Epithelial cell of proximal tubule (primary cell): ENCODE results near the gene FBXL3. TPM values are rescaled to one million over a fixed set of nuclear protein-coding genes. Genes with fewer than 3 reads are reported as not detected.
"Not testable (repeated sequence)": the region's sequence is repeated elsewhere in the genome, so short reads cannot be mapped to it uniquely, and the experiment has no call there.

ENCODE experiments used
- DNase-seq: peaks from one replicate; pipeline ENCODE4 v3.0.0-alpha.2; 2011; ENCODE audit warnings: low read depth
- H3K4me3 ChIP-seq: 2 replicates; pipeline ENCODE4 v1.5.1; 2011; ENCODE audit warnings: low read depth, mild to moderate bottlenecking, low read length
- total RNA-seq: library from RNA; depleted of rRNA; stranded (reverse); fragments of >200 nt; gene quantifications from 2 replicates; pipeline ENCODE4 v1.2.3, GENCODE V29; 2015
- TF ChIP-seq, protein P1 (sequence below): conservative IDR thresholded peaks from 2 replicates; pipeline ENCODE4 v1.5.1; 2012; ENCODE audit warnings: low read depth, mild to moderate bottlenecking, low read length

FBXL3 gene
- total RNA-seq, 1 donor from 2014 or later = 32.2 TPM

DNA sequence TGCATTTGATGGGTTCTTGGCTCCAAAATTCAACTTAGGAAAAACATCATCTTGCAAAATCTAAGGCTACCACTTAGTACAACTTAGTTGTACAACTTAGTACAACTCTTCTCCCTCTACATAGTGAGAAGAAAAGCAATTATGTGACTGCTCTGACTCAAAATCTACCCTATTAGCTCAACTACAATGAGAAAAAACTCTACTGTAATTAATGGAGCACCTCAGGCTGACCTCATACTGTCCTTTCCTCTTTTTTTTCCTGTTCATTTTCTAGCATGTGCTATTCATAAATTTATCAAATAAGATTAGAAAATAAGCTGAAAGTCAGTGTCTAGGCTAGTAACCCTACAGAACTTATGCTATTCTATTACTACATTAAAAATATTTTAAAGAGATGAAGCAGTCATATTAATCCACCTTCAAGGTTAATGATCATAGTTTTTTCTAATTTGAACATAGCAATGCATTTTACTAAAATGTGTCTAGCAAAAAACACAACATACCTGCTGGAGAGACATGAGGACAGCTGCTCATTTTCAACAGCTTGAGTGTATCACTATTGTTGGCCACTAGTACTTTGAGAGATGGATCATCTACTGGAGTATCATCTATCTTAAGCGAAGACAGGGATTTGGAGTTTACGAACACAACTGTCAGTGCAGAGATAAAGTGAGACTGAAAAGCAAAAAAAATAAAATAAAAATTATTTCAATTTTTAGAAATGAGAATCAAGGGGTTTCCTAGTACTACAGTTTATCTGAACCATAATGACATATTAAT, 11.9 kb downstream of the FBXL3 start:
- TF ChIP-seq, protein P1, sequence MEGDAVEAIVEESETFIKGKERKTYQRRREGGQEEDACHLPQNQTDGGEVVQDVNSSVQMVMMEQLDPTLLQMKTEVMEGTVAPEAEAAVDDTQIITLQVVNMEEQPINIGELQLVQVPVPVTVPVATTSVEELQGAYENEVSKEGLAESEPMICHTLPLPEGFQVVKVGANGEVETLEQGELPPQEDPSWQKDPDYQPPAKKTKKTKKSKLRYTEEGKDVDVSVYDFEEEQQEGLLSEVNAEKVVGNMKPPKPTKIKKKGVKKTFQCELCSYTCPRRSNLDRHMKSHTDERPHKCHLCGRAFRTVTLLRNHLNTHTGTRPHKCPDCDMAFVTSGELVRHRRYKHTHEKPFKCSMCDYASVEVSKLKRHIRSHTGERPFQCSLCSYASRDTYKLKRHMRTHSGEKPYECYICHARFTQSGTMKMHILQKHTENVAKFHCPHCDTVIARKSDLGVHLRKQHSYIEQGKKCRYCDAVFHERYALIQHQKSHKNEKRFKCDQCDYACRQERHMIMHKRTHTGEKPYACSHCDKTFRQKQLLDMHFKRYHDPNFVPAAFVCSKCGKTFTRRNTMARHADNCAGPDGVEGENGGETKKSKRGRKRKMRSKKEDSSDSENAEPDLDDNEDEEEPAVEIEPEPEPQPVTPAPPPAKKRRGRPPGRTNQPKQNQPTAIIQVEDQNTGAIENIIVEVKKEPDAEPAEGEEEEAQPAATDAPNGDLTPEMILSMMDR = no peak
- no peak overlapping the region for H3K4me3 ChIP-seq
- DNase-seq = no peak

DNA sequence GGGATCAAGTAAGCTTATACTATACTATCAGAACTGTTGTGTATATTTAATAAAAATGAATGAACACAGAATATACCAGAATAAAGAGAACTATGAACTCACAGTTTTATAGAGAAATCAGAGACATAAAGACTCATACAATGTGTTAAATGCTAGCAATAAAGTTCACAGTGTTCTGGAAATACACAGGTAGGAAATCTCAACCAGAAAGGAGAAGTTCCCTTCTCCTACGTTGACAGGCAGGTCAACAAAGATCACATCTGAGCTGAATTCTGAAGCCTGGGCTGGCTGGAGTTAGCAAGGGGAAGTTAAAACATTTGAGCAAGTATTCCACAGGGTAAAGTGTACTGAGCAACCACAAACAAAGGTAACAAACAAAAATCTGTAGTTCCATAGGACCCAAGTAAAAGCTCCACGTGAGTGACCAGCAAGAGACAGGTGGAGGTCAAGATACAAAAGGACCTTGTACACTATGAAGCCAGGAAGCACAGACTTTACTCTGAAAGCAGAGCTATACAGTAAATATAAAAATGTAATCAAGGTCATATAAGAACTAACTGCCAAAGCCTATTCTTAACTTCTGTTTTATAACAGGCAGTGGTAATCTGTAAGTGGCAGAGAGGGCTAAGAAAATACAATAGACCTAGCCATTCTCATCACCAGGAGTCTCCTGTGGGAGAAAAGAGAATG, 13.0 kb downstream of the FBXL3 start:
- TF ChIP-seq, protein P1 = no peak
- no peak for DNase-seq
- no peak overlapping the region for H3K4me3 ChIP-seq

DNA sequence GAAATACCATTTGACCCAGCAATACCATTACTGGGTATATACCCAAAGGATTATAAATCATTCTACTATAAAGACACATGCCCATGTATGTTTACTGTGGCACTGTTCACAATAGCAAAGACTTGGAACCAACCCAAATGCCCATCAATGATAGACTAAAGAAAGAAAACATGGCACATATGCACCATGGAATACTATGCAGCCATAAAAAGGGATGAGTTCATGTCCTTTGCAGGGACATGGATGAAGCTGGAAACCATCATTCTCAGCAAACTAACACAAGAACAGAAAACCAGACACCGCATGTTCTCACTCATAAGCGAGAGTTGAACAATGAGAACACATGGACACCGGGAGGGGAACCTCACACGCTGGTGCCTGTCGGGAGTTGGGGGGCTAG, 17.2 kb downstream of the FBXL3 start:
- H3K4me3 ChIP-seq, DNase-seq: not testable (repeated sequence)

DNA sequence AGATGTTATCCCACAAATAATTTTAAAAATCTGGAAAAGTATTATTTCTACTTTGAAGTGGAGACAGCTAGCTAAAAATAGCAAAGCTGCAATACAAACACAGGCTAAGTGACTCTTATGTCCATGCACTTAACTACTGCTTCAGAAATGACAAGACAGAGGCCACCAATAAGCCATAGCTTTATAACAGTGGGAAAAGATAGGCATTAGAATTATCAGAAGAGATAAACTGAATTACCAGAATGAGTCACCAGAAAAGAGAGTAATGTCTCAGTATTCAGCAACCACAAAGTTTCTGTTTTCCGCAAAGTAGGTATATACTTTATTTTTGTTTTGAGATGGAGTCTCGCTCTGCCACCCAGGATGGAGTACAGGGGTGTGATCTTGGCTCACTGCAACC, 17.9 kb downstream of the FBXL3 start:
- DNase-seq = no peak
- TF ChIP-seq, protein P1 = no peak
- H3K4me3 ChIP-seq = no peak overlapping the region

DNA sequence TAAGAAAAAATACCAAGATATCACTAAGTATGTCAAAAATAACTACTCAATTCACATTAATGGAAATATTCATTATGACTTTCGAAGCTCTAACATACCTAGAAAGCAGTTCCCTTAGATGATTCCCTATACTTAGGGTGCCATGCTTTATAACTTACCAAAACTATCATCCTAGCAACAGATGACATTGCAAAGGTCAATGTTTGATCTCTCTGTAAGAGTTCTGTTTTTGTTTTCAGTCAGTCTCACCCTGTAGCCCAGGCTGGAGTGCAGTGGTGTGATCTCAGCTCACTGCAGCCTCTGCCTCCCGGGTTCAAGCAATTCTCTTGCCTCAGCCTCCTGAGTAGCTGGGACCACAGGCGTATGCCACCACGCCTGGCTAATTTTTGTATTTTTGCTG, 18.6 kb downstream of the FBXL3 start:
- not testable (repeated sequence) for DNase-seq, H3K4me3 ChIP-seq

DNA sequence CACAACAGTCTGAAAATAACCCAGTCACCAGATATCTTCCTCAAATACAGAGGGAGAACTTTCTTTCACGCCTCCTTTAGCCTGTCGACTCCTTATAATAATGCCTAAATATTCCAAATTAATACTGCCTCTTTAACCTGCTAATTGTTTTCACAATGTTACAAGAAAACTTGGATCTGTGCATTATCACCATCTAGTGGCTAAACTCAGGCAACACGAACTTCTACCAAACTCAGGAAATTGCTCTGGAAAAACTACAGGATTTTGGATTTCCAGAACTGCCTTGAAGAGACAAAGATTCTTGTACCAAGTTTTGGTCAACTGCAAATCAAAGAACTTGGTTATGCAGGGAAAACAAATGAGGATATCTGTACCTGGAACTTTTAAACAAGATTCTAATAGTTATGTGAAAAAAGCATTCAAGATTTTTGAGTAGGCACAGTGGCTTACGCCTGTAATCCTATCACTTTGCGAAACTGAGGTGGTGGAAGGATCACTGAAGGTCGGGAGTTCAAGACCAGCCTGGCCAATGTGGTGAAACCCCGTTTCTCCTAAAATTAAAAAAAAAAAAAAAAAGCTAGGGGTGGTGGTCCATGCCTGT, 24.3 kb downstream of the FBXL3 start:
- no peak overlapping the region for H3K4me3 ChIP-seq
- no peak for DNase-seq
- TF ChIP-seq, protein P1 = peak; percentile 79

DNA sequence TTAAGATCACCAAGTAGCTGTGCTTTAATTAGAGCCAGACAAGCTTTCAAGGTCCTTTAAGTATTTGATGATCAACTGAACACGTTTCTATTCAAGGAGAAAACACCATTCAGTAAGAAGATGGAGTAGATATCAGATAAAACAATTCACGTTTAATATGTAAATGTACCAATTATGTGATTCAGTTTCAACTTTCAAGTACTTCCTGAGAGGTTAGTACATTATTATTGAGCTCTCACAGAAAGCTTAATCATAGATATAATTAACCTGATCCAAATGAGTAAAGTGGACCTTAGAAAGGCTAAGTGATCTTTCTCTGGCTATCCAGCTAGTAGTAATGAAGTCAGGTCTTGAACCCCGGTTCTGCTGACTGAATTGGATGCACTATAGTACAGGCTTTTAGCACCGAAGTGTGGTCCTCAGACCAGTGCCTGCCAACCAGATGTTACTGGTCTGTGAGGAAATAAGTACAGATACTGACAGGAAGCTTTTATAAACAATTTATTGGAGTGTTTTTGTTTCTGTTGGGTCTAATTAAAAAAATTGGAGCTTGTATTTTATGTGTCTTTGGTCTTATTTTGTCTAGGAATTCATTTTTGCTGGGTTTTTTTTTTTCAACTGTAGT, 24.9 kb downstream of the FBXL3 start:
- H3K4me3 ChIP-seq = no peak overlapping the region
- no peak for DNase-seq
- TF ChIP-seq, protein P1 = no peak

DNA sequence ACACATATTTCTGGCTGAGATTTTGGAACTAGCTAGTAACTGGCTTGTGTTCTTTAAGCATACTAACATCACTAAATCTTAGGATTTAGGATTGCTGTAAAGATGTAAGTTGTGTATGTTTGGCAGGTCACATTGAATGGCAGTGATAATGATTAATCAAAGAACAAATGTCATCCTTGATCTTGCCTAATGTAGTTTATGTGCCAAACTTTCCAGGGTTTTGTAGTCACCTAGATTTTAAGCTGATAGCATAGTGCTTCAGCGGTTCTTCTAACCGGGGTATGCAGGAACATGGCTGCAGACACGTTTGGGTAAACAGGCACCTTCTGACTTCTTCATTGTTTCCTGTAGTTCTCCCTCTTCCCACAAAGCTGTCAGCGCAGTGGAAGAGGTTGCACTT, 25.4 kb downstream of the FBXL3 start:
- no peak for DNase-seq
- TF ChIP-seq, protein P1 = no peak
- no peak overlapping the region for H3K4me3 ChIP-seq
